HEK293T (cell line): ENCODE measurements around the gene ZNF879.

Experiments
- FOXM1 ChIP-seq: fragments of 450-650 bp; IDR thresholded peaks from 2 replicates; pipeline ENCODE4 v1.6.1; 2017; ENCODE audit warnings: mild to moderate bottlenecking, borderline replicate concordance
- LEF1 ChIP-seq: fragments of 450-650 bp; IDR thresholded peaks from 2 replicates; pipeline ENCODE4 v1.6.1; 2017; ENCODE audit warnings: mild to moderate bottlenecking, borderline replicate concordance
- SP1 ChIP-seq: fragments of 450-650 bp; IDR thresholded peaks from 2 replicates; pipeline ENCODE4 v1.6.1; 2017
- TF ChIP-seq, protein P1 (sequence below): fragments of 450-650 bp; IDR thresholded peaks from 2 replicates; pipeline ENCODE4 v1.6.1; 2016

GRCh38 chr5:178990491-178990890, 33.1 kb upstream of the ZNF879 start:
- TF ChIP-seq, protein P1, sequence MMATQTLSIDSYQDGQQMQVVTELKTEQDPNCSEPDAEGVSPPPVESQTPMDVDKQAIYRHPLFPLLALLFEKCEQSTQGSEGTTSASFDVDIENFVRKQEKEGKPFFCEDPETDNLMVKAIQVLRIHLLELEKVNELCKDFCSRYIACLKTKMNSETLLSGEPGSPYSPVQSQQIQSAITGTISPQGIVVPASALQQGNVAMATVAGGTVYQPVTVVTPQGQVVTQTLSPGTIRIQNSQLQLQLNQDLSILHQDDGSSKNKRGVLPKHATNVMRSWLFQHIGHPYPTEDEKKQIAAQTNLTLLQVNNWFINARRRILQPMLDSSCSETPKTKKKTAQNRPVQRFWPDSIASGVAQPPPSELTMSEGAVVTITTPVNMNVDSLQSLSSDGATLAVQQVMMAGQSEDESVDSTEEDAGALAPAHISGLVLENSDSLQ: no peak
- TF ChIP-seq FOXM1 (no peak), LEF1 (no peak), SP1 (no peak)
